H1 (cell line): ENCODE data around the gene FEZF1. TPM values are rescaled to one million over a fixed set of nuclear protein-coding genes. Genes with fewer than 3 reads are reported as not detected.

Experiments used
- CTCF ChIA-PET: fragments of 300-600 bp; sonication (Branson Sonifier 250); formaldehyde crosslinking; loops from one replicate; lab custom pipeline; 2021; ENCODE audit not compliant: partially characterized antibody; lab: Charles Lee
- POLR2A ChIA-PET: fragments of 300-600 bp; sonication (Branson Sonifier 250); formaldehyde crosslinking; loops from one replicate; lab custom pipeline; 2021; ENCODE audit warnings: inconsistent platforms; ENCODE audit not compliant: partially characterized antibody; lab: Charles Lee
- DNase-seq, 2 experiments: peaks; one replicate each; pipeline versions ENCODE4 v3.0.0 to v3.0.0-alpha.2; 2010 to 2022; ENCODE audit warnings: low spot score in 2 of 2, low read depth in 1 of 2, mixed read lengths in 1 of 2
- FAIRE-seq: peaks from 2 replicates; lab custom pipeline; 2011; peaks lifted over from hg19 to GRCh38; lab: Jason Lieb, UNC
- H2AFZ ChIP-seq: 2 replicates; pipeline ENCODE4 v1.8.1; 2012; ENCODE audit warnings: low read length, inconsistent platforms
- H2AK5ac ChIP-seq: 2 replicates; pipeline ENCODE4 v1.6.1; 2013; ENCODE audit warnings: low read depth, low read length
- H2BK120ac ChIP-seq: replicated peaks from 2 replicates; pipeline ENCODE3; 2013; ENCODE audit warnings: low read depth, low read length, inconsistent platforms
- H2BK12ac ChIP-seq: 2 replicates; pipeline ENCODE4 v1.6.1; 2013; ENCODE audit warnings: low read depth, low read length
- H2BK15ac ChIP-seq: 2 replicates; pipeline ENCODE4 v1.6.1; 2013; ENCODE audit warnings: low read length
- H2BK20ac ChIP-seq: 2 replicates; pipeline ENCODE4 v1.6.1; 2013; ENCODE audit warnings: low read length
- H2BK5ac ChIP-seq: 2 replicates; pipeline ENCODE4 v1.6.1; 2013; ENCODE audit warnings: low read depth, low read length
- H3K14ac ChIP-seq: 2 replicates; pipeline ENCODE4 v1.6.1; 2013; ENCODE audit warnings: inconsistent platforms; ENCODE audit not compliant: insufficient read length
- H3K18ac ChIP-seq: 2 replicates; pipeline ENCODE4 v1.6.1; 2013; ENCODE audit warnings: low read length; ENCODE audit errors: extremely low read depth
- H3K23ac ChIP-seq: 2 replicates; pipeline ENCODE4 v1.6.1; 2013; ENCODE audit warnings: inconsistent platforms; ENCODE audit not compliant: insufficient read length
- H3K23me2 ChIP-seq: 2 replicates; pipeline ENCODE4 v1.6.1; 2013; ENCODE audit warnings: low read depth, low read length
- H3K27ac ChIP-seq: 2 replicates; pipeline ENCODE4 v1.6.1; 2011; ENCODE audit warnings: low read depth, low read length, inconsistent platforms
- H3K27me3 ChIP-seq, 4 experiments: replicated peaks in 1 of 4; 1 replicate in 1 of 4; 2 replicates in 3 of 4; pipeline versions ENCODE4 v1.6.1 to v1.8.1; 2011 to 2013; ENCODE audit warnings: low read length in 3 of 4, mild to moderate bottlenecking in 3 of 4, inconsistent platforms in 2 of 4, mixed read lengths in 2 of 4, moderate library complexity in 1 of 4; ENCODE audit not compliant: control insufficient read depth in 3 of 4, insufficient read depth in 3 of 4; ENCODE audit errors: extremely low read depth in 1 of 4
- H3K36me3 ChIP-seq, 4 experiments: 2 replicates each; pipeline versions ENCODE4 v1.6.1 to v1.8.1; 2011 to 2013; ENCODE audit warnings: mild to moderate bottlenecking in 4 of 4, low read length in 3 of 4, moderate library complexity in 2 of 4, control low read depth in 1 of 4, inconsistent platforms in 1 of 4; ENCODE audit not compliant: insufficient read depth in 4 of 4, control insufficient read depth in 2 of 4
- H3K4ac ChIP-seq: replicated peaks from 2 replicates; pipeline ENCODE3; 2013; ENCODE audit warnings: low read length, low read depth, mixed read lengths, inconsistent platforms; ENCODE audit not compliant: insufficient read length
- H3K4me1 ChIP-seq, 4 experiments: replicated peaks in 1 of 4; 1 replicate in 1 of 4; 2 replicates in 3 of 4; pipeline versions ENCODE4 v1.6.1 to v1.8.1; 2011 to 2013; ENCODE audit warnings: low read length in 3 of 4, inconsistent platforms in 2 of 4, mixed read lengths in 1 of 4; ENCODE audit not compliant: insufficient read depth in 4 of 4, control insufficient read depth in 3 of 4
- H3K4me2 ChIP-seq, 2 experiments: 2 replicates each; pipeline versions ENCODE4 v1.6.1 to v1.8.1; 2011 to 2013; ENCODE audit warnings: low read depth in 2 of 2, low read length in 2 of 2, control low read depth in 1 of 2, inconsistent platforms in 1 of 2, mild to moderate bottlenecking in 1 of 2; ENCODE audit not compliant: insufficient read depth in 1 of 2
- H3K4me3 ChIP-seq, 4 experiments: fragments of 200-600, 300-600 bp in 1 of 4; sonication (generic), shearing (Covaris generic), sonication (Bioruptor Twin) in 1 of 4; 2 replicates each; pipeline versions ENCODE4 v1.5.1 to v1.8.1; 2011 to 2016; ENCODE audit warnings: low read length in 4 of 4, low read depth in 3 of 4, control low read depth in 2 of 4, inconsistent platforms in 2 of 4, mild to moderate bottlenecking in 2 of 4, mixed read lengths in 1 of 4, moderate library complexity in 1 of 4; ENCODE audit not compliant: insufficient read depth in 2 of 4; ENCODE audit errors: extremely low read depth in 1 of 4
- H3K56ac ChIP-seq: replicated peaks from 2 replicates; pipeline ENCODE3; 2013; ENCODE audit warnings: low read depth, mild to moderate bottlenecking, mixed read lengths, low read length, inconsistent platforms; ENCODE audit not compliant: insufficient read length
- H3K79me1 ChIP-seq: 2 replicates; pipeline ENCODE4 v1.6.1; 2013; ENCODE audit warnings: low read depth, low read length, control low read depth
- H3K79me2 ChIP-seq, 2 experiments: 2 replicates each; pipeline versions ENCODE4 v1.6.1 to v1.8.1; 2012 to 2013; ENCODE audit warnings: low read length in 2 of 2, mild to moderate bottlenecking in 2 of 2, inconsistent platforms in 1 of 2; ENCODE audit not compliant: insufficient read depth in 2 of 2, control insufficient read depth in 1 of 2
- H3K9ac ChIP-seq, 4 experiments: replicated peaks in 1 of 4; 1 replicate in 1 of 4; 2 replicates in 3 of 4; pipeline versions ENCODE4 v1.6.1 to v1.8.1; 2011 to 2013; ENCODE audit warnings: low read depth in 3 of 4, low read length in 3 of 4, control low read depth in 2 of 4, mild to moderate bottlenecking in 2 of 4, moderate library complexity in 2 of 4, inconsistent platforms in 1 of 4; ENCODE audit errors: extremely low read depth in 1 of 4
- H3K9me3 ChIP-seq, 2 experiments: 2 replicates each; pipeline versions ENCODE4 v1.6.1 to v1.8.1; 2012 to 2013; ENCODE audit warnings: mild to moderate bottlenecking in 2 of 2, moderate library complexity in 2 of 2, control low read depth in 1 of 2, inconsistent platforms in 1 of 2, low read depth in 1 of 2, low read length in 1 of 2, mixed read lengths in 1 of 2; ENCODE audit not compliant: insufficient read depth in 2 of 2
- H4K20me1 ChIP-seq, 2 experiments: replicated peaks in 1 of 2; 2 replicates each; pipeline versions ENCODE3 to v1.8.1; 2011 to 2013; ENCODE audit warnings: inconsistent platforms in 2 of 2, low read length in 2 of 2, mild to moderate bottlenecking in 1 of 2; ENCODE audit not compliant: insufficient read depth in 2 of 2, control insufficient read depth in 1 of 2
- H4K5ac ChIP-seq: 2 replicates; pipeline ENCODE4 v1.6.1; 2013; ENCODE audit warnings: low read length, low read depth, mixed read lengths, inconsistent platforms; ENCODE audit not compliant: insufficient read length
- H4K8ac ChIP-seq: 2 replicates; pipeline ENCODE4 v1.8.0; 2013; ENCODE audit warnings: mild to moderate bottlenecking, moderate library complexity, low read length, inconsistent platforms; ENCODE audit not compliant: insufficient read depth; ENCODE audit errors: extremely low read depth
- H4K91ac ChIP-seq: replicated peaks from 2 replicates; pipeline ENCODE3; 2013; ENCODE audit warnings: low read length, mixed read lengths, inconsistent platforms; ENCODE audit not compliant: insufficient read length
- ASH2L ChIP-seq: fragments of 200-600, 300-600 bp; sonication (generic); IDR thresholded peaks from one replicate; pipeline ENCODE4 v1.7.1; 2017; ENCODE audit warnings: low read length
- CBX5 ChIP-seq: fragments of 300-800, 300-1000 bp; sonication (generic); IDR thresholded peaks from 2 replicates; pipeline ENCODE4 v1.7.1; 2016; ENCODE audit warnings: antibody characterized with exemption, low read length, low read depth
- CHD1 ChIP-seq: IDR thresholded peaks from 2 replicates; pipeline ENCODE4 v1.6.1; 2012; ENCODE audit warnings: low read depth, low read length, improper control_type of control experiment
- HDAC2 ChIP-seq, 2 experiments: fragments of 300-600 bp in 1 of 2; sonication (generic) in 1 of 2; IDR thresholded peaks; 2 replicates each; pipeline ENCODE4 v1.6.1; 2011 to 2012; ENCODE audit warnings: low read depth in 2 of 2, low read length in 2 of 2, mild to moderate bottlenecking in 2 of 2, moderate library complexity in 2 of 2, borderline replicate concordance in 1 of 2, inconsistent platforms in 1 of 2
- POLR2AphosphoS5 ChIP-seq: IDR thresholded peaks from 2 replicates; pipeline ENCODE4 v1.6.1; 2011; ENCODE audit warnings: low read depth, low read length
- SP1 ChIP-seq: IDR thresholded peaks from 2 replicates; pipeline ENCODE4 v1.6.1; 2011; ENCODE audit warnings: low read depth, low read length
- SUZ12 ChIP-seq: fragments of 200-600 bp; sonication (generic); IDR thresholded peaks from 2 replicates; pipeline ENCODE4 v1.6.1; 2012; ENCODE audit warnings: mild to moderate bottlenecking, inconsistent platforms, low read length, moderate library complexity, mixed read lengths
- TAF1 ChIP-seq: IDR thresholded peaks from 2 replicates; pipeline ENCODE4 v1.6.1; 2011; ENCODE audit warnings: mild to moderate bottlenecking, low read depth, low read length
- TBP ChIP-seq: IDR thresholded peaks from 2 replicates; pipeline ENCODE4 v1.6.1; 2011; ENCODE audit warnings: low read depth, low read length, improper control_type of control experiment
- YY1 ChIP-seq: IDR thresholded peaks from 2 replicates; pipeline ENCODE4 v1.6.1; 2011; ENCODE audit warnings: low read depth, mild to moderate bottlenecking, low read length
- ZNF274 ChIP-seq: IDR thresholded peaks from 2 replicates; pipeline ENCODE4 v1.7.0; 2012; ENCODE audit warnings: low read length, borderline replicate concordance; ENCODE audit errors: extremely low read depth
- WGBS, 2 experiments: shearing (Covaris generic) in 1 of 2; methylation state at CpG; one replicate each; pipeline versions ENCODE4 v1.1.6 to v1.1.7; 2013 to 2015; ENCODE audit warnings: low lambda C conversion rate in 2 of 2, mixed read lengths in 2 of 2, inconsistent platforms in 1 of 2, low coverage in 1 of 2, missing lambda C conversion rate in 1 of 2; ENCODE audit not compliant: insufficient replicate concordance in 2 of 2, insufficient coverage in 1 of 2, insufficient read length in 1 of 2; ENCODE audit errors: extremely low coverage in 1 of 2, missing lambda C conversion rate in 1 of 2; 5-methylcytosine and 5-hydroxymethylcytosine counted together
- polyA plus RNA-seq, 7 experiments: library from polyadenylated mRNA; depleted of rRNA in 3 of 7; stranded (reverse) in 5 of 7; unstranded in 2 of 7; fragments of >200 nt in 5 of 7; fragments of 200-250 nt in 2 of 7; gene quantifications; 1 replicate in 5 of 7; 2 replicates in 1 of 7; 4 replicates in 1 of 7; pipeline versions ENCODE4 v1.2.1 to v1.2.3, GENCODE V29; 2011 to 2013; ENCODE audit warnings: missing spikeins in 2 of 7, mixed read lengths in 2 of 7
- total RNA-seq: library from RNA; stranded (reverse); fragmentation: NEBNext Ultra II Directional; extraction: Animal tissue kit (Norgen Biotek cat#: 25700); gene quantifications from 2 replicates; pipeline ENCODE4 v1.2.1, GENCODE V29; 2021

FEZF1 gene
- total and polyA plus RNA-seq, 2 of the 8 experiments (the other 6 are each of a cell fraction or from before 2014, with no cell fraction given) = 10.6 to 15.7 TPM

DNA sequence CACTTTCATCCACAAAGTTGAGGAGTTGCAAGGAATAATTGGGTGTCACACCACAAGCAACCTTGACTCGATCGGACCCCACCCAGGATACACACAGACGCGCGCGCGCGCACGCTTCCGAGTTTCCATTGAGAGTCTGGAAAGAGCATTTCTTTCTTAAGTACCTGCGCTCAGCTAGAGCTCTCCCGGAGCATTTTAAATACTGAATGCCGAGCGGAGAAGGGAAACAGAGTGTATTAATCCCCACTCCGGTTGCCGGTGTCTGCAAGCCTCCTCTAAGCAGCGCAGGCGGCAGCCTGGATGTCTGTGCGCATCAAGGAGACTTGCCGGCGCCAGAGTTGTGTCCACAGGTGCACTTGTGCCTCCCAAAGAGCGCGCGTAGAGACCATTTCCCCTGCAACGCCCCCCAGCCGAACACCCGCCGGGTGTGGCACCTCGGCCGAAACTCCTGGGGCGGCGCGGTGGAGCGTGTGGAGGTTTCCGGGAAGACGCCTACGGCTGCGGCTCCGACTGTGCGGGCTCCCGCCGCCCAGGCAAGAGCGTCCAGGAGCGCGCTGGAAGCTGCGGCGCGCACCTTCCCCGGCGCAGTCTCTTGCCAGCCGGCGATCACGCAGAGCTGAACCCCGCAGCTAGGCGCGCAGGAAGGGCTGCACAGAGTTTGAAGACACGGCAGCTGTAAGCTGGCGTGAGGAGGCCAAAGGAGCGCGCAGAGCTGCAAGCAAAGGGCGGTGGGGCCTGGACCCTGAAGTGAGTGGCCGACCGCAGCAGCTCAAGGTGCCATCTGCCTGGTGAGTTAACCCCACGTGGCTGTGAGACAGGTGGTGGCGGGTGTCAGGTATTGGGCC lies 1.1 kb upstream of the FEZF1 start:
- Histone ChIP-seq H3K14ac (no peak overlapping the region), H3K4me1 (peaks cover under 1 to 30% (median 18%) of the 10 kb centered on the region in 4 experiments), H4K8ac (peak overlapping the region; percentile 66; the same call in 1 of the 2 replicates), H3K9me3 (no peaks in the 10 kb centered on the region), H3K23ac (no peak overlapping the region), H2AK5ac (no peak overlapping the region), H3K79me1 (no peaks in the 10 kb centered on the region), H2BK15ac (0 out of 2 replicates have a peak overlapping the region, but pooled peaks have one; percentile 31), H2AFZ (peak overlapping the region; percentile 30; the same call in 1 of the 2 replicates), H3K9ac (peak overlapping the region in 2 of 4 experiments; percentile 6 to 40; a peak in 2 of 7 replicates), H3K56ac (no peak overlapping the region), H2BK5ac (peak overlapping the region; percentile 26; the same call in 1 of the 2 replicates), H4K20me1 (peaks cover 0 to 3% of the 10 kb centered on the region in 2 experiments), H2BK120ac (no peak overlapping the region), H3K4ac (no peak overlapping the region), H3K23me2 (peaks cover 42% of the 10 kb centered on the region; the same call in 1 of the 2 replicates), H3K79me2 (peaks cover 0 to 26% of the 10 kb centered on the region in 2 experiments; a peak in 3 of 4 replicates), H4K91ac (peak overlapping the region; percentile 10), H4K5ac (peak overlapping the region; percentile 16), H3K18ac (peak overlapping the region; percentile 79; the same call in 1 of the 2 replicates), H3K27ac (no peak overlapping the region), H3K27me3 (peaks cover 25 to 64% (median 51%) of the 10 kb centered on the region in 4 experiments), H3K4me2 (peak overlapping the region; percentile 99 to 100), H2BK12ac (peak overlapping the region; percentile 72; the same call in 1 of the 2 replicates), H3K36me3 (peaks cover 0 to 30% (median 2%) of the 10 kb centered on the region in 4 experiments; a peak in 2 of 8 replicates), H3K4me3 (peak overlapping the region; percentile 81 to 93 (median 86)), H2BK20ac (peak overlapping the region; percentile 43)
- FAIRE-seq = no peak
- DNase-seq = peak in 1 of 2 experiments; percentile 81
- whole genome bisulfite sequencing, 2 experiments = 2% methylated on average over 59 of the region's 65 CpGs; no CpG with 5 or more reads in 1 of the 2 experiments
- POLR2A ChIA-PET = interaction anchor here (0.7 to 2.2 kb wide), 7 partner anchors 10 to 225 kb away, joined by 3 to 26 read pairs (median 5); no protein-coding TSS in a partner anchor
- CTCF ChIA-PET = interaction anchor here (0.7 to 2.2 kb wide), 15 partner anchors 9 to 243 kb away, joined by 3 to 9 read pairs (median 3); no protein-coding TSS in a partner anchor
- no peak for TF ChIP-seq CHD1
- TF ChIP-seq POLR2AphosphoS5 = no peak
- no peak for TF ChIP-seq SP1
- TF ChIP-seq YY1 = no peak
- TF ChIP-seq ZNF274 = no peak
- no peak for TF ChIP-seq TBP
- TF ChIP-seq SUZ12 = peak; percentile 87; the same call in 1 of the 2 replicates
- TF ChIP-seq ASH2L = peak; percentile 6
- no peak for TF ChIP-seq CBX5
- 0 out of 4 replicates have a peak, but pooled peaks of 1 of the 2 experiments have one; percentile 48 for TF ChIP-seq HDAC2 (IDR thresholded peaks at IDR 0.05; ENCODE audit: borderline replicate concordance in 1 of 2, low read depth in 2 of 2, low read length in 2 of 2)
- 0 out of 2 replicates have a peak, but pooled peaks have one; percentile 11 for TF ChIP-seq TAF1
